Ovary (tissue), 3 donors: ENCODE results near the gene B3GALT5.
"Not testable (repeated sequence)": the region's sequence is repeated elsewhere in the genome, so short reads cannot be mapped to it uniquely, and the experiment has no call there.

Experiments used
- EP300 ChIP-seq: sonication (generic); formaldehyde crosslinking; IDR thresholded peaks from one replicate; pipeline ENCODE4 v1.6.1; 2017; ENCODE audit warnings: antibody characterized with exemption
- POLR2A ChIP-seq: fragments of 450-650 bp; IDR thresholded peaks from one replicate; pipeline ENCODE4 v1.6.1; 2017; ENCODE audit warnings: antibody characterized with exemption, mild to moderate bottlenecking, moderate library complexity
- TF ChIP-seq, protein P1 (sequence below), 3 donors: fragments of 450-650 bp in 2 of 3; fragments of 200-600 bp in 1 of 3; IDR thresholded peaks; one replicate each; pipeline versions ENCODE4 v1.5.1 to v1.8.0; 2016 to 2022; ENCODE audit warnings: antibody characterized with exemption in 3 of 3, mild to moderate bottlenecking in 1 of 3
- donor health status: DM: no; HTN: no; CAD: no.

DNA sequence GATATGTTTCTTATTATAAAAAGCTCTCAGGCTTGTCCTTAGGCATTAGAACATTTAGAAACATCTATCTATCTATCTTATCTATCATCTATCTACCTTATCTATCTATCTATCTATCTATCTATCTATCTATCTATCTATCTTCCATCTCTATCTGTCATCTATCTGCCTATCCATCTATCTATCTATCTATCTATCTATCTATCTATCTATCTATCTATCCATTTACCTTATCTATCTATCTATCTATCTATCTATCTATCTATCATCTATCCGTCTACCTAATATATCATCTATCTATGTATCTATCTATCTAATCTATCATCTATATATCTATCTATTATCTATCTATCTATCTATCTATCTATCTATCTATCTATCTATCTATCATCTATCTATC is 77.1 kb downstream of the B3GALT5 start:
- TF ChIP-seq, protein P1, sequence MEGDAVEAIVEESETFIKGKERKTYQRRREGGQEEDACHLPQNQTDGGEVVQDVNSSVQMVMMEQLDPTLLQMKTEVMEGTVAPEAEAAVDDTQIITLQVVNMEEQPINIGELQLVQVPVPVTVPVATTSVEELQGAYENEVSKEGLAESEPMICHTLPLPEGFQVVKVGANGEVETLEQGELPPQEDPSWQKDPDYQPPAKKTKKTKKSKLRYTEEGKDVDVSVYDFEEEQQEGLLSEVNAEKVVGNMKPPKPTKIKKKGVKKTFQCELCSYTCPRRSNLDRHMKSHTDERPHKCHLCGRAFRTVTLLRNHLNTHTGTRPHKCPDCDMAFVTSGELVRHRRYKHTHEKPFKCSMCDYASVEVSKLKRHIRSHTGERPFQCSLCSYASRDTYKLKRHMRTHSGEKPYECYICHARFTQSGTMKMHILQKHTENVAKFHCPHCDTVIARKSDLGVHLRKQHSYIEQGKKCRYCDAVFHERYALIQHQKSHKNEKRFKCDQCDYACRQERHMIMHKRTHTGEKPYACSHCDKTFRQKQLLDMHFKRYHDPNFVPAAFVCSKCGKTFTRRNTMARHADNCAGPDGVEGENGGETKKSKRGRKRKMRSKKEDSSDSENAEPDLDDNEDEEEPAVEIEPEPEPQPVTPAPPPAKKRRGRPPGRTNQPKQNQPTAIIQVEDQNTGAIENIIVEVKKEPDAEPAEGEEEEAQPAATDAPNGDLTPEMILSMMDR (IDR thresholded peaks at IDR 0.05), result not testable (repeated sequence)
- not testable (repeated sequence) for TF ChIP-seq POLR2A, EP300
